BLaER1 treated with 17β-estradiol and CSF1 and Interleukin-3, amounts not matched to agents 10 nM and 100 nM (cell line): ENCODE data around the gene TRIM39.
A peak's percentile ranks its signal among the peaks of the same experiment; 100 is the strongest.

ENCODE experiments used
- H3K27ac ChIP-seq, 11 experiments: shearing (Covaris generic); formaldehyde crosslinking; 2 replicates each; pipeline ENCODE4 v1.8.1; 2022
- H3K27me3 ChIP-seq, 11 experiments: shearing (Covaris generic); formaldehyde crosslinking; 2 replicates each; pipeline ENCODE4 v1.8.1; 2022
- H3K36me3 ChIP-seq, 11 experiments: shearing (Covaris generic); formaldehyde crosslinking; 2 replicates each; pipeline ENCODE4 v1.8.1; 2022
- H3K4me1 ChIP-seq, 10 experiments: shearing (Covaris generic); formaldehyde crosslinking; 2 replicates each; pipeline ENCODE4 v1.8.1; 2022
- H3K4me2 ChIP-seq, 11 experiments: shearing (Covaris generic); formaldehyde crosslinking; 2 replicates each; pipeline ENCODE4 v1.8.1; 2022
- H3K4me3 ChIP-seq, 10 experiments: shearing (Covaris generic); formaldehyde crosslinking; 2 replicates each; pipeline ENCODE4 v1.8.1; 2022
- H3K9ac ChIP-seq, 11 experiments: shearing (Covaris generic); formaldehyde crosslinking; 2 replicates each; pipeline ENCODE4 v1.8.1; 2022
- H3K9me3 ChIP-seq, 11 experiments: shearing (Covaris generic); formaldehyde crosslinking; replicated peaks in 1 of 11; 2 replicates each; pipeline ENCODE4 v1.8.1; 2022
- H4K20me1 ChIP-seq, 11 experiments: shearing (Covaris generic); formaldehyde crosslinking; 2 replicates each; pipeline ENCODE4 v1.8.1; 2022
- Cebpa-rat ChIP-seq, 11 experiments: shearing (Covaris generic); IDR thresholded peaks; 2 replicates each; pipeline ENCODE4 v1.8.1; 2022

The TRIM39 gene

GRCh38 chr6:30340589-30341054, 13.9 kb downstream of the TRIM39 start:
- H3K36me3 ChIP-seq = peaks cover 50 to 74% (median 68%) of the 10 kb centered on the region in 11 experiments
- no peak overlapping the region for H3K9ac ChIP-seq
- no peaks in the 10 kb centered on the region for H3K9me3 ChIP-seq
- TF ChIP-seq Cebpa-rat (IDR thresholded peaks at IDR 0.05) = no peak
- H4K20me1 ChIP-seq = peaks cover 0 to 9% (median 0%) of the 10 kb centered on the region in 11 experiments; a peak in 2 of 22 replicates
- H3K27me3 ChIP-seq = peaks cover 0 to 9% (median 0%) of the 10 kb centered on the region in 11 experiments; a peak in 4 of 22 replicates
- peaks cover 1 to 11% (median 1%) of the 10 kb centered on the region in 10 experiments; a peak in 16 of 20 replicates for H3K4me1 ChIP-seq
- H3K27ac ChIP-seq = no peak overlapping the region
- no peak overlapping the region for H3K4me3 ChIP-seq
- no peak overlapping the region for H3K4me2 ChIP-seq

DNA sequence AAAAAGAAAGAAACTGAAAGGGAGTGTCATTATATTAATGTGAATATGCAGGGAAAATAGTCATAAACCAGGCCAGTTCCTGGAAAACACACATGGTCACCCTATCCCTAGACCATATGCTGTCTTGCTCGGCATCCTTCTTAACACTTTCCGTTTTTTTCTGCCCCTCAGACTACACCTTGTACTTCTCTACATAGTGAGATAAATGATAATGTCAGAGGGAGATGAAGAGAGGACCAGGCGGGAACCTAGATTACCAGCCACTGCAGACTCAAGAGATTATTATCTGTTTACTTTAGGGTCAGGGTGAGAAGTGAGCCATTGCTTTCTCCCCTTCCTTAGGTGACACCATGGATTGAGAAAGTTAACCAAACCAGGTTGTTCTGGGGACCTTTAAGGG, 14.5 kb downstream of the TRIM39 start:
- H3K9ac ChIP-seq = no peak overlapping the region
- peaks cover 0 to 15% (median 0%) of the 10 kb centered on the region in 11 experiments; a peak in 8 of 22 replicates for H3K27me3 ChIP-seq
- no peak for TF ChIP-seq Cebpa-rat (IDR thresholded peaks at IDR 0.05)
- H4K20me1 ChIP-seq = peaks cover 0 to 14% (median 0%) of the 10 kb centered on the region in 11 experiments; a peak in 6 of 22 replicates
- H3K27ac ChIP-seq = no peak overlapping the region
- H3K4me3 ChIP-seq = no peak overlapping the region
- peaks cover 44 to 69% (median 62%) of the 10 kb centered on the region in 11 experiments for H3K36me3 ChIP-seq
- peaks cover 5 to 17% (median 7%) of the 10 kb centered on the region in 10 experiments; a peak in 16 of 20 replicates for H3K4me1 ChIP-seq
- H3K4me2 ChIP-seq = no peak overlapping the region
- H3K9me3 ChIP-seq = no peaks in the 10 kb centered on the region

- H3K9ac ChIP-seq = no peak overlapping the region
- H3K4me3 ChIP-seq = no peak overlapping the region
- peaks cover 0 to 19% (median 0%) of the 10 kb centered on the region in 11 experiments; a peak in 6 of 22 replicates for H4K20me1 ChIP-seq
- H3K4me1 ChIP-seq = peaks cover 5 to 20% (median 9%) of the 10 kb centered on the region in 10 experiments; a peak in 16 of 20 replicates
- H3K27me3 ChIP-seq = peaks cover 0 to 20% (median 0%) of the 10 kb centered on the region in 11 experiments; a peak in 8 of 22 replicates
- H3K36me3 ChIP-seq = peaks cover 39 to 69% (median 62%) of the 10 kb centered on the region in 11 experiments
- H3K9me3 ChIP-seq = no peaks in the 10 kb centered on the region
- no peak overlapping the region for H3K4me2 ChIP-seq
- H3K27ac ChIP-seq = no peak overlapping the region
- no peak for TF ChIP-seq Cebpa-rat (IDR thresholded peaks at IDR 0.05)
These were observed 15.0 kb downstream of the TRIM39 start for GRCh38 chr6:30341728-30342127.

DNA sequence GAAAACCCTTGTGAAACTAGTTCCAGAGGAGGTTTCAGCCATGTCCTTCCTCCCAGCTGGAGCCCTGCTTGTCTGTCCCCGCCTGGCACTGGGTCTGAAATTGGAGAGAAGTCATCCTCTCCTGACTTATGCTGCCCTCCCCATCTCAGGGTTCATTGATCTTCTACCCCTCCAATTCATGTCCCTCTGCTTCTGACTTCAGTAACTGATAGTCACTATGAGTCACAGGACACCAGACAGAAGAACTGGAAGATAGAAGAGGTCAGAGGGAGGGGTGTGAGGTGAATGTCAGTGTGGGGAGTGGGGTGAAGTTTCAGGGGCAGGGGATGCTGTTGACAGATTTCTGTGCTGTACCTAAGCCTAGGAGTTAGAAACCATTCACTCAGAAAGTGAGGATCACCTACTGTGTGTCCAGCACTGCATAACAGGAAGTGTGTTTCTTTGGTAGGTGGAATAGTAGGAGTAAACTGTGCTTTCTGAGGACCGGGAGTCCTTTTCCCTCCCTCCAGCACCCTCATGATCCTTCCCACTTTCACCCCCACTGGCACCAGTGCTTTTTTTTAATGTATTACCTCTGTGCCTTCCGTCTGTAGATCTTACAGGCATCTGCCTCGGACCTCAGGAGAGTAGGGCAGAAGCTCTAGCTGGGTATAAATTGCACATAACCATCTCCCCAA, 17.6 kb downstream of the TRIM39 start:
- no peak for TF ChIP-seq Cebpa-rat (IDR thresholded peaks at IDR 0.05)
- Histone ChIP-seq H3K9me3 (no peaks in the 10 kb centered on the region), H3K36me3 (peaks cover 29 to 48% (median 41%) of the 10 kb centered on the region in 11 experiments), H3K27me3 (peaks cover 0 to 44% (median 0%) of the 10 kb centered on the region in 11 experiments; a peak in 8 of 22 replicates), H3K9ac (peak overlapping the region in 2 of 11 experiments; percentile 87; a peak in 1 of 22 replicates), H3K27ac (no peak overlapping the region), H4K20me1 (peaks cover 0 to 39% (median 3%) of the 10 kb centered on the region in 11 experiments; a peak in 8 of 22 replicates), H3K4me1 (peaks cover 14 to 33% (median 22%) of the 10 kb centered on the region in 10 experiments), H3K4me2 (peak overlapping the region; percentile 72 to 86 (median 78); a peak in 21 of 22 replicates), H3K4me3 (peak overlapping the region in 7 of 10 experiments; percentile 70 to 79 (median 75); a peak in 11 of 20 replicates)

DNA sequence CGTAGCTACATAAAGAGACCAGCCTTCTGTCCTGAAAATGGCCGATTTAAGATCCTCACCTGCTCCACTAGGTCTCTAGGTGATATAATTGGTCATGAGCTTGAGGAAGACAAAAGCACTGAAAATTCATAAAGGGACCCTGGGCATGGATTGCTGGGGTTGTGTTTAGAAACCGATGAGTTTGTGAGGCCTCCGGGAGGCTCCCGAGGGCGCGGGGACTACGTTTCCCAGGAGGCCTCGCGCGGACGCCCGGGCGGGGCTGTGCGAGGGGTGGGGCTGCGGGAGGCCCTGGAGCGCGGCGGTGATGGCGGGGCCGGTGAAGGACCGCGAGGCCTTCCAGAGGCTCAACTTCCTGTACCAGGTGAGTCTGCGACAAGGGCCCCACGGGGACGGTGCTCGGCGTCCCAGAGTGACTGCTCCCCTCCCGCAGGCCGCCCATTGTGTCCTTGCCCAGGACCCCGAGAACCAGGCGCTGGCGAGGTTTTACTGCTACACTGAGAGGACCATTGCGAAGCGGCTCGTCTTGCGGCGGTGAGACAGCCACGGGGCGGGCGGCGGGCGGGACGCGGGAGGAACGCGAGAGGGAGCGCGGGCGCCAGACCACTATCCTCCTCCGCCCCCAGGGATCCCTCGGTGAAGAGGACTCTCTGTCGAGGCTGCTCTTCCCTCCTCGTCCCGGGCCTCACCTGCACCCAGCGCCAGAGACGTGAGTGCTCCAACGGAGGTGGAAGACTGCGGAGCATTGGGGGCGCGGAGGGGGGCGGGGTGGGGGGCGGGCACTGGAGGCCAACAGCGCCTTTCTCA, 18.3 kb downstream of the TRIM39 start, which contains the start of gene RPP21:
TSS of gene RPP21 (plus strand) at position 289 of the 804 bp plus-strand sequence. CDS start at position 305, 16 bp downstream.
- Histone ChIP-seq H3K27me3 (peaks cover 0 to 51% (median 0%) of the 10 kb centered on the region in 11 experiments; a peak in 8 of 22 replicates), H3K4me2 (peak within 1 kb of the TSS; percentile 72 to 86 (median 78)), H3K9ac (peak within 1 kb of the TSS; percentile 70 to 89 (median 81)), H3K4me3 (peak within 1 kb of the TSS; percentile 70 to 79 (median 74)), H3K27ac (peak within 1 kb of the TSS in 10 of 11 experiments; percentile 34 to 85 (median 78); a peak in 18 of 22 replicates), H3K36me3 (peaks cover 22 to 41% (median 34%) of the 10 kb centered on the region in 11 experiments), H3K9me3 (no peaks in the 10 kb centered on the region), H3K4me1 (peaks cover 14 to 41% (median 24%) of the 10 kb centered on the region in 10 experiments), H4K20me1 (peaks cover 0 to 39% (median 3%) of the 10 kb centered on the region in 11 experiments; a peak in 8 of 22 replicates)
- TF ChIP-seq Cebpa-rat (IDR thresholded peaks at IDR 0.05) = no peak

DNA sequence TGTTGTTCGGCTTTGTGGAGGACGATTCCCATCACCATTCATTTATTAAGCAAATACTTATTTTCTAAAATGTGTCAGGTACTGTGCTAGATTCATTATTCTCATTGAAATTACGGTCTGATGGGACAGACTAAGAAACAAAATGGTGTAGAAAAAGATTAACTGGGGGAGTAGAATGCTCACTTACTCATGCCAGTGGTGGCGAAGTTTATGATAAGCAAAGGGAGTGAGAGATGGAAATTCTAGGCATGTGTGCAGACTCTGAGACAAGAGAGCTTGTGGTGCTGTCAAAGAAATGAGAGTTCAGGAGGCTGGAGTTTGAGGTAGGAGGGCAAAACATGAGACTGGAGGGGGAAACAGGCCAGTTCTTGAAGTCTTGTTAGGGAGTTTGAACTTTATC, 19.1 kb downstream of the TRIM39 start:
- Histone ChIP-seq H3K4me2 (peak overlapping the region; percentile 72 to 86 (median 78)), H3K4me1 (peaks cover 14 to 46% (median 27%) of the 10 kb centered on the region in 10 experiments), H3K9ac (peak overlapping the region in 5 of 11 experiments; percentile 81 to 89 (median 87); a peak in 7 of 22 replicates), H3K27ac (no peak overlapping the region), H3K4me3 (peak overlapping the region; percentile 70 to 79 (median 74); a peak in 19 of 20 replicates), H3K9me3 (no peaks in the 10 kb centered on the region), H3K27me3 (peaks cover 0 to 59% (median 0%) of the 10 kb centered on the region in 11 experiments; a peak in 8 of 22 replicates), H3K36me3 (peaks cover 14 to 33% (median 26%) of the 10 kb centered on the region in 11 experiments), H4K20me1 (peaks cover 0 to 39% (median 3%) of the 10 kb centered on the region in 11 experiments; a peak in 8 of 22 replicates)
- no peak for TF ChIP-seq Cebpa-rat (IDR thresholded peaks at IDR 0.05)

DNA sequence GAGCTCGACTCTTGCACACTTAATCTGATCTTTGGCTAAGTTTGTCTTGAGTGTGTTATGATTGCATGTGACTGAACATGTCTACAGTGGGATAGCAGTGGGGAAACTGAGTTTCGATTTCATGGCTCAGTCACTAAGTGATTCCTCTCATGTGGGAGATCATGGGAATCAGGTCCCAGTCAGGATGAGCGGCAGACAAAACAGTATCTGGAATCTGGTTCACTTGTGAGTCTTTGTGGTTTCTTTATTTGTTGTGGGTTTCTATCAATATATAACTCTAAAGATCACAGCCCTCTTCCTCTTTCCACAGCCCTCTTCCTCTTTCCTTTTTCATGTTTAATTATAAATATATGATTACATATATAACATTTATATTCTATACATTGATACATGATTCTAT, 22.2 kb downstream of the TRIM39 start:
- Histone ChIP-seq H3K9ac (no peak overlapping the region), H3K4me1 (peaks cover 14 to 40% (median 27%) of the 10 kb centered on the region in 10 experiments), H3K4me2 (peak overlapping the region; percentile 42 to 73 (median 66)), H3K36me3 (peaks cover 0 to 16% (median 10%) of the 10 kb centered on the region in 11 experiments; a peak in 14 of 22 replicates), H3K9me3 (no peaks in the 10 kb centered on the region), H4K20me1 (peaks cover 0 to 45% (median 3%) of the 10 kb centered on the region in 11 experiments; a peak in 8 of 22 replicates), H3K4me3 (no peak overlapping the region), H3K27me3 (peaks cover 0 to 84% (median 0%) of the 10 kb centered on the region in 11 experiments; a peak in 9 of 22 replicates), H3K27ac (no peak overlapping the region)
- TF ChIP-seq Cebpa-rat (IDR thresholded peaks at IDR 0.05) = no peak
